NCI-H2227 treated with DMSO at 0.1 percent for 48 hours (cell line): ENCODE measurements around the gene MAP2.

Experiments
- DNase-seq: peaks from one replicate; lab custom pipeline; 2025; lab: John Stamatoyannopoulos, UW

Gene MAP2

DNA sequence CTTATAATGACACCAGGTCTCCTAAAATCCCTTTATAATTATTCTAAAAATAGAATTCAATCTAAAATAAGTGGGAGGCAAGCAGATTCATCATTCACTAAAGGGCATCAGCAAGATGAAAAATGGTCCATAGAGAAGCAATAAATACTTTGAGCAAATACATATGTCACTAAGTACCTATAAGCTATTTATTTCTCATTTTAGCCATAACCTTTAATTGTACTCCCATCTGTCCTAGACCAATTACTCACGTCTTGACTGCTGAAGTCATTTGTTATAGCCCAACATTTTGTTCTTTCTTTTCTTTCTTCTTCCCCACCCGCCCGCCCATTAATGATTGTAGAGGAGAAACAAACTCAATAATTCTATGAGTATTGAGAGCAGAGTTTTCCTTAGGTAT, 105.7 kb downstream of the MAP2 start:
- DNase-seq: no peak

DNA sequence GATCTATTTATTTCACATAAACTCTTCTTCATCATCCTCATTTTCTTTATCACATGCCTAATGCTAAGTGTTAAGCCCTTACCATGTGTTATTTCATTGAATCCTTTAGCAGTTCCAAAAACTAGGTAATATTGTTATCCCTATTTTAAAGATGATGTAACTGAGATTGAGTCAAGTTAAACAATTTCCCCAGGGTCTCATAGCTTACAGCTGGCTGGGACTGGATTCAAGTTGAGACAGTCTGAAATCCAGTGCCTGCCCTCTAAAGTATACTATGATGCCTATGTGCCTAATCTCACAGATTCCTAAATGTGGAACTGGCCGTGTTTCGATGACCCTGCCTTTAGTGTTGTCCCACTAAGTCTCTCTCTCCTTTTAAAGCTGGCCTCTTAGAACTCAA, 108.5 kb downstream of the MAP2 start:
- DNase-seq: no peak

DNA sequence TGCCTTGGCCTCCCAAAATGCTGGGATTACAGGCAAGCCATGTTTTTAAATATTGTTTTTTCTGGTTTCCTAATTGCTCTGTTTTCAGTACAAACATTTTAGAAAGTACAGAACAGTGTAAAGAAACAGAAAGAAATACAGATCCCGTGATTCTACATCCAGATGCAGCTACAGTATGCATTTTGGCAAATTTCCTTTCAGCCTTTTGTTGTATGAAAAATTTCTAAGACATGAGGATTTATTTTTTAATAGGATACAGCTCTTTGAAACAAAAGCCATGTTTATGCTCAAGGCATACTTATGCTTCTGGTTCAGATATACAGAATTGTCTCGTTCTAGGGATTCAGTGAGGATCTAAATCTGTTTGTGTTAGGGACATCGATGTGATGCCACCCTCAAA, 109.5 kb downstream of the MAP2 start:
- no peak for DNase-seq

DNA sequence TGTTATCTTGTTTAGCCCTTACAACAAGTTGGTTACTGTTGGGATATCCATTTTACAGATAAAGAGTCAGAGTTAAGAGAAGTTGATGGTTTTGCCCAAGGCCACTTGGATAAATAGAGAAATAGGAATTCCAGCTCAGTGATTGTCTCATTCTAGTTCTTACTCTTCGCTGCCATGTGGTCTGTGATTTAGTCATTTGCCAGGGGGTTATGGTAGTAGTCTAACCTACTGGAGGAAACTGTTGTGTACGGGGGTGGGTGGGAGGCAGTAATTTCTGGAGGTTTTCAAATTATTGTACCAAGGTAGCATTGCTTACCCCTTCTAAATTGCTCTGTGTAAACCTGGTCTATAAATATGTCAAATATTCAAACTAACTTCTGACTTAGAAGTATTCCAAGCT, 110.4 kb downstream of the MAP2 start:
- DNase-seq: no peak

DNA sequence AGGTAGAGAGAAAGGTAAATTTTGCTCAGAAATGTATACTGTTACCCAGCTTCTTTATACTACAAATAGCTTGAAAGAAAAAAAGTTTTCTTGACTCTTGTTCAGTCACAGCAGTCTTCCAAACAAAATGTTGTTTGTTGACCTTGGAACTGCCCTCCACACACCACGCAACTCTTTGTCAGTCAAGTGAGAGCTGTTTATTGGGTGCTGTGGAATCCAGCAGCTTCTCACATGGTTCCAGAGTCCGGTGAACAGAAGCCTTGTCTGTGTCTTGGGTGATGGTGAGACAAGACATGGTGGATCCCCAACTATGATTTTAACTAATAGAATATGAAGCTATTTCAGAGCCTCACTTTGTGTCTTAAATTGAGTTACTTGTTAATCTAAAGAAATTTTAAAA, 112.5 kb downstream of the MAP2 start:
- no peak for DNase-seq

DNA sequence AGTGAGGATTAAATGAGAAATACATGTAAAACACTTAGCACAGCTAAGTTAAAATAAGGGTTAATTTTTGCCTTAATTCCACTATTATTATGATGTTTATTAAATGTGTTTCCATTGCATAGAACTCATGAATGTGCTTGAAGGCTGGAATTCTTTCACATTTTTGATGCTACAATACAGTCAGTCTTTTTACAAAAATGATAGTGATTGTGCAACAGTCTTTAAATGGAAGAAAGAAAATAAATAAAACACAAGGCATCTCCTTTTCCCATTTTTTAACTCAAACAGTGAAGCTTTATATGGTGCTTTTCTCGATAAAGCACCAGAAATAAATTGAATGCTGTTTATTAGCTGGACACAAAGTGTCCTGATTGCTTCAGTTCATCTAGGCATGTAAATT, 123.9 kb downstream of the MAP2 start:
- no peak for DNase-seq

DNA sequence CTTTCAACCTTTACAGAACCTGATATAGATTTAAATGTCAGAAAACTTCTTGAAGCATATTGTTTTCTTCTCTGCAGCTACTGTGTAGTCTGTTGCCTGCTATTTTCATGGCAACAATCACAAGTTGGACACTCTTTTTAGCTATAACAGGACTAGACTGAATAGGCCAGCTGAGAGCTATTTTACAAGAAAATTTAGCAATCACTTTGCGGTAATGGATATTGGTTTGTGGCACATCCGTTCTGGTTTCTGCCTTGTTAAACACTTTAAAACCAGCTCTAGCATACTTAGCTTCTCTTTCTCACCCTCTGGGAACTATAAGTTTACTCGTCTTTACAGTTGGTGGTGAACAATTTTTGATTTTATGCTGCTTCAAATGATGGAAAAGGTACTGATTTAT, 125.7 kb downstream of the MAP2 start:
- no peak for DNase-seq

DNA sequence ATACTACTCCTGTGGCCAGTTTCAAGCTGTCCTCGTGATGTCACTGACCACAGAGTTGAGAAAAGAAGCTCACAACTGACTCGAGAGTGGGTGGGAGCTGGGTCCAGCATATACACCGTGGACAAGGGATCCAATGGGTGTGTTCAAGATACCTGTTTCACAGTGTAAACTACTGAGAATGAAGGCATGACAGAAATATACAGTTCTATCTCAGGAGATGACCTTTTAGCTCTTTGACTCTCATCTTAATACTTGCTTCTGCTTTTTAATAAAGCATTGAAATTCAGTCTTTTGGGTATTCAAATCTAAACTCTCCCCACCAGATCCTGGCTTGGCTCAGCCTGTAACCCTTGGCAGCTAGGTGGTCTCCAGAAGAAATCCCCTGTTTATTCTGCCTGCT, 130.1 kb downstream of the MAP2 start:
- no peak for DNase-seq

DNA sequence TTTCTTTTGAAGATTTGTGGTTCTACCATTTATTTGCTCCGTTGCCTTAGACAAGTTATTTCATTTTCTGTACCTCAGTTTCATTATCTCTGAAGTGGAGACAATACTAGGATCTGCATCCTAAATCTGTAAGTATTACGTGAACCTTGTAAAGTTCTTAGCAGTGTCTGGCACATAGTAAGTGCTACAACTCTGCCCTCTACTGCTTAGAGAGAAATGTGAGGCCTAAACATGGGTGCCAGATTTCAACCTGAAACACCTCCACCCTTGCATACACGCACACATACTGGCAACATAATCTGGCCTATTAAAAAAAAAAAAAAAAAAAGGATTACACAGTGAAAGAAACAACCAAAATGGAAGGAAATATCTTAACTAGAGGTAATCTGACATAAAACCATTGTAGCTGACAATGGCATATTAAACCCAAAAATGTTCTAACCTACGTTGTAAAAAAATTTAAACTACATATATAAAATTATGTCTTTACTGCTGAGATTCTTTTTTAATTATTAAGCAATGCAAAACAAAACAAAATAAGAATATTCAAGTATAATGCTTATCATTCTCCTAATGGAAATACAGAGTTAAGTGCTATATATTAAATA, 132.6 kb downstream of the MAP2 start:
- DNase-seq: no peak

DNA sequence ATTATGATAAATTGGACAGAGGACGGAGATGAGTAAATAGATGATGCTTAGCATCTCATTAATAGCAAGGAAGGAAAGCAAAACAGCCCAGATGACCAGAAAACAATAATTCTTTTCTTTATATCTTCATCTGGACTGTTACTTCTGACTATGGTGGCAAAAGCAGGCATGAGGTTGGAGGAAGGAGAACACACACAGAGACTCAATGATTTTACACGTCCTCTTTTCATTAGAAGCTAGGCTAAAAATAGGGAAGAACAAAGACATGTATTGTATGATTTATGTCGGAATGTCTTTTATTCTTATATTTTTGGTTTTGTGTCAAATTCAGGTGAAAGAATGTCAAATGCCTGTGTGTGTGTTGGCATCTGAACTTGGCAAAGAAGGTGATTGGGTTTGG, 137.1 kb downstream of the MAP2 start:
- no peak for DNase-seq

DNA sequence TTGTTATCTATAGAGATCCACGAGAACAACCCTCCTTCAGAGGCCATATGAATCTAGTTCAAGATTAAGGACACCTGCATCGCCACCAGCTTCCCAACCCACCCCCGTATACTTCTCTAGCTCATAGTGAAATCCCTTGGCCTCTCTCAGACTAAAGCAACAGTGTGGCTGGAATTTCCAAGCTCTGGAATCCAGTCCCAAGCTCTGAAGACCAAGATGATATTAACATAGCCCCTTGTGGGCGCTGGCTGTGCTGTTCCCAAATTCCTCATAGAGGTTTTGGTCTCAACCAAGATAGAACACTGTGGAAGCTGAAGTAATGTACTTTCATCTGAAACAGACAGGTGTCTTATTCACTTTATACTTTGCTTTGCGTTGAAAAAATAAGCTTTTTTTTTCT, 139.6 kb downstream of the MAP2 start:
- DNase-seq: no peak

DNA sequence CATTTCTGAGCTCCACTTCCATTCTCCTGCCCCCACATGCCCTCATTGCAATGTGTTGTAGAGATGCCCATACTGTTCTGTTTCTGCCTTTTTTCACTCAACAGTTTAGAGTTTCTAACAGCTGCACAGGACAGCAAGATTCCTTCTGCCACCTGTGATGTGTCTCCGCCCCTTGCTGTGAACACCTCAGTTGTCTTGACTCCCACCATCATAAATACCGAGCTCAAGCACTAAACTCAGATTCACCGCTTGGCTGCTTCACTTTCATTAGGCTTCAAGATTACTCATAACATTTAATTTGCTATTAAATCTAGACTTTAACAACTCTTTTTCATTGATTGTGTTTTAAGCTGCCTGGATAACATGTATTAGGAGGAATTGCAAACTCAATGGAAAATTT, 141.0 kb downstream of the MAP2 start:
- no peak for DNase-seq

DNA sequence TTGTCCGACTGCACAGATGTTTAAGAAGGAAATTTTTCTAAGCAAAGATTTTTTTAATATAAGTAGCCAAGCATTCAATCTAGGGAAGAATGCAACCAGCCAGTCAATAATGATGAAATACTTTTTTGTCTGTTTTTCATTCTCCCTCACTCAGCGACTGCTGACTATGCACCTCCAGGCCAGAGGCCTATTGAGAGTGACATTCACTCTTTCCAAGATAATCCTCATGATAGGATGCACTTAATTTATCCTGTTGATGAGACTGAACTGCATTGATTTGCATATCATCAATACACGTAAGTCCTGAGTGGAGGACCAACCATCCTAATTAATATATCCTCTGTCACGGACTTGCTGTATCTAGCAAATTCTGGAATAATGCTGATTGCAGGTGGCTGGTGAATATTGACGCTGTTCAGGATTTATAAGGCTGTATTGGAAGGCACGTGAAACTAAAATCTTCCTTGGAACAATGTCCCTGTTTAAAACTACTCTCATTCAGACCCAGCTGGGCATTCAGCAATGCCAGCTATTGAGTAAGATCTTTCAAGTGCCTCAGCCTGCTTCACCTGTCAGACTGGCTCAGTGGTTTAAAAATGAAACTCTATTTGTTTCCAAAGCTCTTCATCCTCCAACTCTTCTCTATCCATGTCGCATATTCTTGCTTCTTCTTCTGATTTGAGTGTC, 142.2 kb downstream of the MAP2 start:
- DNase-seq: no peak

DNA sequence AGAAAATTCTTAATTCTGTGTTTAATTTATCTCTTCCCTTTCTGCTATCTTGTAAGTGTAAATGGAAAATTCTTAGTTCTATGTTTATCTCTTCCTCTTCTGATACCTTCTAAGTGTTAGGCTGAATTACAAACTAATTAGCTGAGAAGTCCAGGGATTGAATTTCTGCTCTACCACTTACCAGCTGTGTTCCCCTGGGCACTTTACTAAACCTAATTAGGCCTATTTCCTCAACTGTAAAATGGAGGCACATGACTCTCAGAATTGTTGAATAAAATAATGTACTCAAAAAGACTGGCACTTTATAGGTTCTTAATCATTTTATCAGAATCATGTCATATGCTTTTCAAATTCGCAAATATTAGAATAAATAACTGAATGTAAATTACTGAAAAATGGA, 146.3 kb downstream of the MAP2 start:
- no peak for DNase-seq

DNA sequence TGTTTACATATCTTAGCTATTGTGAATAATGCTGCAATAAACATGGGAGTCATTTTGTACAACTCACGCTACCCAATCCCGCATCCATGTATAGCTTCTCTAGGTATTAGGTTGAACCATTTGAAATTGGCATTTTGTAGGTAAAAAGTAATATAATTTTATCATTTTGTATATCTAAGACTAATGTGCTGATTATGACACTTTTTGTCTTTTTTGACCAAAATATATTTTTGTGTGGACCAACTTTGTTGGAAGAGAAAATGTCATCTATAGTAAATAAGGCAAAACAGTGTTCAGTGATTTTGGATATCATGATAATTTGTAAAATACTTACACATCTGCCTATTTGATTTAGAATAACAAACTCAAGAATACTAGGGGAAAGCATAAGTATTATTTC, 150.7 kb downstream of the MAP2 start:
- DNase-seq: no peak

DNA sequence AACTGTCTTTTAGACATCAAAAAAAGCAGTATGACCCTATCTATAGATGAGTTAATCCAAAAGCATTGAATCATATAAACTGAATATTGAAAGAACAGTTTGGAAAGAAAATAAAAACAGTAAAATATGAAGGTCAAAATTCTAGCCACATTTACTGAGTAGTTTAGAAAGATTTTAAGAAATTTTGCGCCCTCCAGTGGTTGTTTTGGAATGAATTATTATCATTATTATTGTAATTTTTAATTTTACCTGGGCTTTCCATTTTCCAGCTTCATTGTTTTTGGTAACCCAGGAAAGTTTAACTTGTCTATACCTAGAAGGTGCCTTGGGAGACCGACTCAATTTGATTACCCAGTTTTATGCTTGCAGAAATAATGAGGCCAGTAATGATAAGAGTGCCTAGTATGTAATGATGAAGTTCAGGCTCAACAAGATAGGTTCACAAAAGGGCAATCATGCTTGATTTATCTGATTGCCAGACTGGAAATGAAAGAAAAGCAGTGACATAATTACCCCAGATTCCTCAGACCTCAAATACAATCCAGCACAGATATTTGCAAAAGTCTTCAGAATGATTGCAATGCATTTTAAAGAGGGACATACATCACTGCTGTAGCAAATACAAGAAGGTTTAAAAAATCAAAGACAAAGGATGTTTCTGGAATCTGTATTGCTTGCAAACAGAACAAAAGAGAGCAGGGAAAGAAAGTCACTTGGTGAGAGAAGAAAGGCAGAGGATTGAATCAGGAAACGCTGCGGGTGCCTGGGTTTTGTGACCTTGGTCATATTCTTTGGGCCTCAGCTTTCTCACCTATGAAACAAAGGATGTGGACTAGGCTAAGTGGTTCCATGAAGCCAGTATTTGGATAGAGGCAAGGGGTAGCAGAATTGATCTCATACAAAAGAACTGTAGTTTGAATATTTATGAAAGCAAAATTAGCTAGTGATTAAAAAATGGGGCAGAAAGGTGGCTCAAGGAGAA, 153.8 kb downstream of the MAP2 start:
- peak; percentile 66 for DNase-seq

DNA sequence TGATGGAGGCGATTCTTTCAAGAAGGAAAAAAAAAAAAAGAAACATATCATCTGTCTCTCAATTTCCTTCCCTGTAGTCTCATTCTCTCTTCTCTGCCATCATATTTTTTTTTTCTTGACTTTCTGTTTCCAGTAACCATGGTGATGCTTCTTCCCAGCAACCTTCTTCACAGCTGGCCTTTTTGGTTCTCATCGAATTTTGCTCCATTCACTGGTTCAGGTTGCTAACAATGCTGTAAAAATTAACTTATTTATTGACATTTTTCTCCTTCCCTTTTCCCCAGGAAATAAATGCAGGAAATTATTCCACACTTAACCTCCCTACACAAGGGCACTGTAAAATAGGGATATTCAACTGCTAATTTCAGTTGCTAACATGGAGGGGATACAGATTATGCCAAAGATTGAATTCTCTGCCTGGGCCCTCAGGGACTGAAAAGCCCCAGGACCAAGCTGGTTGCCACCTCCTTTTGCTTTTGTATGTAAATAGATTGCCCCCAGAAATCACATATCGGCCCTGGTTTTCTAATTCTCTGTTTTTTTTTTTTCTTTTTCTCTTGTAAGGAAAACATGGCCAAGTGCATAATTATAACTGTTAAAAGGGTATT, 154.7 kb downstream of the MAP2 start:
- DNase-seq: peak; percentile 72

DNA sequence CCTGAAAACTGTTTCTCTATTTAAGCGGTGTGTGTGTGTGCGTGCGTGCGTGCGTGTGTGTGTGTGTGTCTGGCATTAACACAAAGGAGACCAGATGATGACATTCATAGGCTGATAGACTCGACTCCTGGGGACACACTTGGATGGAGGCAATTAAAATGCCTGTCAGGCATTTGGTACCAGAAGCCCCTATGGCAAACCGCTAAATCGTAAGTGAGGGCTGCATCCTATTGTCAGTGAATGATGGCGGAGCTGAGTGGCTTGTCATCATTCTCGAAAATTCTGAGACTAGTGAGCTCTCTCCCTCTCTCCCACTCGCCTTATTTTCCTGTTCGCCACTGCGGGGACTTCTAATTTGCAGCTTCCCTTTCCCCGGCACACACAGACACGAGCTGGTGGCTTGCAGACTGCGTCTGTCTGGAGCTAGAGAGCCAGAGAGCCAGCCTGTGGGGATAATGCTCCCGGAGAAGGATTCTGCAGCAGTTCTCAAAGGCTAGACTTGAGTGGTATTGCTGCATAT, 155.4 kb downstream of the MAP2 start:
- peak; percentile 99 for DNase-seq

DNA sequence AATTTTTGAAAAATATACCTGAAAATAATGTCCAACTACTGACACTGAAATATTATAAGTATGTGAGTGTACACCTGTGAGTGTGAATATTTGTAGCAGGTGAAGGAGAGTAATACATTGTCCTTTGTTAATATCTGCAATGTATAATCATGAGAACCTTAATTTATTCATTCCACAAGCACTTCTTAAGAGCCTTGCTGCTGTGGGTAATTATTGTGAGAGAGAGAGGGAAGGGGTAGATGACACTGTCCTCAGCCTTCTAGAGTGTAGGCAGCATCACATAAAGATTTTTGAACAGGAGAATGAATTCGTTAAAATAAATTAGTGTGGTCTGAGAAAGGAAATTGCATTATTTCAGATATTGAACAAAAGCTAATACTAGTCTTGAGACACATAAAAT, 157.2 kb downstream of the MAP2 start:
- DNase-seq: peak; percentile 35

DNA sequence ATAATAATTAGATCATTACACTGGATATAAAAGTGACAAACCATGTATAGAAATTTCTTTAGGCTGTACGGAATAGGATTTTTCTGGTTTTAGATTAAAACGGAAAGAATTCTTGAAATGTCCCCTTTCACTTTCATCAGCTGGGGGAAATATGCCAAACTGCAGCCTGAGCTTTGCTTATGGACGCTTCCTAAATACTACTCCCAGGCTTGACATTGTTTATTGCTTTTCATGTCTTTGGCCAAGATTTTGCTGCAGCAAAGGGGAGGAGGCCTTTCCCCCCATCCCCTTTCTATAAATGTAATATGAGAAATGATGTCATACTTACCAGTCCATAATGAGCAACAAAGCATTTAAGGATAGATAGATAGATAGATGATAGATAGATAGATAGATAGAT, 158.4 kb downstream of the MAP2 start:
- no peak for DNase-seq

DNA sequence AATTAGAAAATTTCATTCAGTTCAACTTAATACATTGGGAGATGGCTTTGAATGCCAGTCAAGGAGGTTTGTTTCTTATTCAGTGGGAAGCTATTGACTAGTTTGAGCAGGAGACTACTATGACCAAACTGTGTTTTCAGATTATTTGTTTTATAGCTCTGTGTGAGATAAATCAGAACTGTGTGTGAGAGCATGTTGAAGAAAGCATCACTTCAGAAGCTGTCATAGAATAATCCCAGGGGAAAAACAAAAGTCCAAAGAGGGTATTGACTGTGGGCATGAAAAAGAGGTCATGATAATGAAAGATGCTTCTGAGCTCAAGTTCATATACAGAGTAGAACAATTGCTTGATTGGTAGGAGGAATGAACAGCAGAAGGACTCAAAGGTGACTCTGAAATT, 160.6 kb downstream of the MAP2 start:
- no peak for DNase-seq

DNA sequence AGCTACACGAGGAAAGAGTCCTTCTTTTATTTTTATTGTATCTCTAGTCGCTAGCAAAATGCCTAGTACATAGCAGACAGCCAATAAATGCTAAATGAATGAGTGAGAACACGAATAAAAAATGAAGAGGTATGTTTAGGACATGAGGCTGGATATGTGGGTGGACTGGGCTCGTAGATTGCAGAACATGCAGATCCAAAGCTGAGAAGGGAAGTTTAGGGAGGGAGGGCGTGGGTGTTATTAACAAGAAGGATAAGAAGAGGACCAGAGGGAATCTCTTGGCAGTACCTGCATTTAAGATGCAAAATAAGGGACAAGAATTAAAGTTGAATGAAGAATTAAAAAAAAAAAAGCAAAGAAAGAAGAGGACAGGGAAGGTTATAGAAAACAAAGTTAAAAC, 161.1 kb downstream of the MAP2 start:
- DNase-seq: no peak
